Measurements from ENCODE around the gene GGNBP2. TPM values are rescaled to one million over a fixed set of nuclear protein-coding genes. Genes with fewer than 3 reads are reported as not detected.

Gene GGNBP2, protein sequence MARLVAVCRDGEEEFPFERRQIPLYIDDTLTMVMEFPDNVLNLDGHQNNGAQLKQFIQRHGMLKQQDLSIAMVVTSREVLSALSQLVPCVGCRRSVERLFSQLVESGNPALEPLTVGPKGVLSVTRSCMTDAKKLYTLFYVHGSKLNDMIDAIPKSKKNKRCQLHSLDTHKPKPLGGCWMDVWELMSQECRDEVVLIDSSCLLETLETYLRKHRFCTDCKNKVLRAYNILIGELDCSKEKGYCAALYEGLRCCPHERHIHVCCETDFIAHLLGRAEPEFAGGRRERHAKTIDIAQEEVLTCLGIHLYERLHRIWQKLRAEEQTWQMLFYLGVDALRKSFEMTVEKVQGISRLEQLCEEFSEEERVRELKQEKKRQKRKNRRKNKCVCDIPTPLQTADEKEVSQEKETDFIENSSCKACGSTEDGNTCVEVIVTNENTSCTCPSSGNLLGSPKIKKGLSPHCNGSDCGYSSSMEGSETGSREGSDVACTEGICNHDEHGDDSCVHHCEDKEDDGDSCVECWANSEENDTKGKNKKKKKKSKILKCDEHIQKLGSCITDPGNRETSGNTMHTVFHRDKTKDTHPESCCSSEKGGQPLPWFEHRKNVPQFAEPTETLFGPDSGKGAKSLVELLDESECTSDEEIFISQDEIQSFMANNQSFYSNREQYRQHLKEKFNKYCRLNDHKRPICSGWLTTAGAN
- 82.5 and 85.2 TPM in 2 replicates for total RNA-seq

DNA sequence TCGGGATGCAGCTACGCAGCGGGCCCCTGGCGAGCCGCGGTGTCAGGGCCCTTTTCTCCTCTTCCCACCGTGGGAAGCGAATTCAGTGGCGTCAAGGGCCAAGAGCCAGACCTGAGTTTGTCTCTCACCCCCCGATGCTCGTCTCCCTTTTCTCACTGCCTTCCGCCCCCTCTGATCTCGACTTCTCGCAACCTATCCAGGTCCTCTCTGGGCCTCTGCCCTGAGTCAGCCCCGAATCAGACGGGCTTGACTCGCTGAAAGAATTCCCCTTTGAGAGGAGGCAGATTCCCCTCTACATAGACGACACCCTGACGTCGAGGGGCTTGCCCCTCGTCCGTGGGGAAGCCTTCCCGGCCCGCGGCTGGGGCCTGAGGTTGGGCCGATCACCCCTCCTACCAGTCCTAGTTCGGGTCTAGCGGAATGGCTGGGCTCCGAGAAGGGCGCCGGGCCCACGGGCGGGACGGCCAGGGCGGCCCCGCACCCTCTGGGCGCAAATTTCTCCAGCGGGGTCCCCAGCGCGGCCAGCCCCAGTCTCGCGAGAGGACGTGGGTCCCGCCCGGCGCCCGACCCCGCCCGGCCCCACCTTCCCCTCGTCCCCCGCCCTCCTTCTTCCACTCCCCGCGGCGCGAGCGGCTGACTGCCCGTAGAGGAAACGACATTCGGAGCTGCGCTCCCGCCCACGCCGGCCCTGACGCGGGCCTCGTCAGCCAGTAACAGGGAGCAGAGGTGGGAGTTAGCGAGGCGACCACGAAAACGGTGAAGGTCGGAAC, at the start of gene GGNBP2:
TSS of gene GGNBP2 (plus strand) at position 613 of the 770 bp plus-strand sequence. CDS start 806 bp downstream, outside the sequence.

DNA sequence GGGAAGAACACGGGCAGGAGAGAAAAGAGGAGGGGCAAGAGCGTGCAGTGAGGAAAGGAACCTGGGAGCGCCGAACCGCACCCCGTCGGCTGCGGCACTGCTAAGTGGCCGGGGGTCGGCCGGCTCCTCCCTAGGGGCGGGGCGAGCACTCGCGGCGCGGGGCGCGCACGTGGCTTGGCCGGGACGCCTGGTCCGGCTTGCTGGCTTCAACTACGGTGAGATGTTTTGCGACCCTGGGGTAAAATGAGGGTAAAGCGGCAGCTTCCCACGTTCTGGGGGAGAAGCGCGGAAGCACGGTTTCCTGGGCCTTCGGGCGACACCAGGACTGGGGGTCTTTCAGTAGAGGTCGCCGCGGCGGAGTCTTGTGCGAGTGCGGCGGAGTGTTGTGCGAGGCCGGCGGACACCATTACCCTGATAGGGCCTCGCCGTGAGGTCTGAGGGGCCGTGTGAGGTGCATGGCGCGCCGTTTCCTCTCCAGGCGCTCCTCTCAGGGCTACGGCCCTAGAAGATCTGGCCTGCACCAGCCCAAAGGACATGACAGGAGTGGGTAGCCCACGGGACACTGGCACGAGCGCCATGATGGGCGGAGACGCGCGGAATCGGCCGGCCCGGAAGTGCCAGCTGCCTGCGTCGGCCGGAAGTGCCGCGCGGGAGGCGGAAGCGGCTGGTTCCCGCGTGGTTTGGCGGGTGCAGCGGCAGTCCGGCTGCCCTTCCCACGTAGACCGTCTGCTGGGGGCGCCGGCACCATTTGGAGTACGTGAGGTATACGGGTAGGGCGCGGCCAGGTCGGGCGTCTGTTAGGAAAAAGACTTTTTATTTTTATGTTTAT, 9.7 kb upstream of the GGNBP2 start, which contains the start of the genes MYO19 and PIGW:
TSS of gene MYO19 (minus strand) at position 29 of the 829 bp plus-strand sequence. CDS start 2,330 bp downstream, outside the sequence.
TSS of gene PIGW (plus strand) at position 148 of the 829 bp plus-strand sequence. CDS start 2,115 bp downstream, outside the sequence.

DNA sequence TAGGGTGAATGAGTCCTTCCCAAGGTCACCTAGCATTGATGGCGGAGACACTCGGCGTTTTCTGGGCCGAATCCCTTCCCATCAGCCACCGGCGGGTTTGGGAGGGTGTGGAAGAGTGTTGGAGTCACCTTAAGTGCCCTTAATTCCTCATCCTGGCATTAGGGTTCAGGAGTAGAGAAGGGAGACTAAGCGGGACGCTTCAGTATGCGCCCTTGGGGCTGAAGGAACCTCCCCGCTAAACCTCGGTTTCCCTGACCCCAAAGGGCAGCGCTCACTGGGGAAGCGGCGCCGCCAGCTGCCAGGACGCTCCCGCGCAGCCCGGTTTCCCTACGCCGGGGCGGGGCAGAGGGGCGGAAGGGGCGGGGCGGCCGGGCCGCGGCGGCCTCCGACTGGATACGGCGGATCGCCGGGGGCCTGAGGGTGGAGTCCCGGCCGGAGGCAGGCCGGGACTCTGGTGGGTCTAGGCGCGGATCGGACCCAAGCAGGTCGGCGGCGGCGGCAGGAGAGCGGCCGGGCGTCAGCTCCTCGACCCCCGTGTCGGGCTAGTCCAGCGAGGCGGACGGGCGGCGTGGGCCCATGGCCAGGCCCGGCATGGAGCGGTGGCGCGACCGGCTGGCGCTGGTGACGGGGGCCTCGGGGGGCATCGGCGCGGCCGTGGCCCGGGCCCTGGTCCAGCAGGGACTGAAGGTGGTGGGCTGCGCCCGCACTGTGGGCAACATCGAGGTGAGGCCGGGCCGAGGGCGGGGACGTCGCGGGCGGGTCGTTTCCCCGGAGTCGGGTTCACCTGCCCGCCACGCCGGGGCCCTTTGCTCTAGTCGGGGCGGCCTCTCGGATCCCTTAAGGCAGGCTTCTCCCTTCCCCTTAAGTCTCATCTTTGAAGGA, 47.0 kb downstream of the GGNBP2 start, which contains the start of gene DHRS11:
TSS of gene DHRS11 (plus strand) at position 446 of the 882 bp plus-strand sequence. CDS start at position 577, 131 bp downstream.

DNA sequence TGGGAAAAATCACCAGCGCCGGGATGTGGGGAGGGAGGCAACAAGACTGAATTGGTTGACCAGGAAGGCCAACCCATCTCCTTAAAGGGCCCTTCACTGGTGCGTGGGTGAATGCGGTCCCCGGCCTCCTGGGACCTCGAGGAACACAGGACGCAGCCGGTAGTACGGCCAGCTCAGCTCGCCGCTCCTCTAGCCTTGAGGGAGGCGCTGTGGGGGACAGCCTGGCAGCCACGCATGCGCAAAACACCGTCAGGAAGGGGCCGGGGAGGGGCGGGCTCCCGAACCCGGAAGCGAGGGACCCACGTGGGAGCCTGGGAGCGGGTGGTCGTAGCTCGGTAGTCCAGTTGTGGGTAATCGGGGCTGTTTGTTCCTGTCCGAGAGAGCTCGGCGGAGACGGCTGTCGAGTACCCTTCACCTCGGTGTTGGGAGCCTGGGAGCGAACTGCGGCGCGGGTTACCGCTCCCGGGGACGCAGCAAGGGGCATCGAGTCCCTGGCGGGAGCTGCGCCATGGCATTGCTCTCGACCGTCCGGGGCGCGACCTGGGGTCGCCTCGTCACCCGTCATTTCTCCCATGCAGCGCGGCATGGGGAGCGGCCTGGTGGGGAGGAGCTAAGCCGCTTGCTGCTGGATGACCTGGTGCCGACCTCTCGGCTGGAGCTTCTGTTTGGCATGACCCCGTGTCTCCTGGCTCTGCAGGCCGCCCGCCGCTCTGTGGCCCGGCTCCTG, 56.7 kb downstream of the GGNBP2 start, which contains the start of gene MRM1:
TSS of gene MRM1 (plus strand) at position 281 of the 727 bp plus-strand sequence. CDS start at position 509, 228 bp downstream.

Other genes with a start within 250 kb of the GGNBP2 start
- gene TBC1D3G, start 221.0 kb upstream of the GGNBP2 start, total RNA-seq = not detected in 2 replicates
- gene TBC1D3H, start 156.5 kb upstream of the GGNBP2 start, total RNA-seq = not detected in 2 replicates
- 22.2 and 23.5 TPM in 2 replicates for gene ZNHIT3, start 58.2 kb upstream of the GGNBP2 start, total RNA-seq
- 52.2 and 82.6 TPM in 2 replicates for gene MYO19, start 10.1 kb upstream of the GGNBP2 start, total RNA-seq
- gene PIGW, start 9.9 kb upstream of the GGNBP2 start, total RNA-seq = 4.6 and 14.1 TPM in 2 replicates
- gene DHRS11, start 47.0 kb downstream of the GGNBP2 start, total RNA-seq = 10.1 and 10.5 TPM in 2 replicates
- gene MRM1, start 56.7 kb downstream of the GGNBP2 start, total RNA-seq = 6.5 and 8.0 TPM in 2 replicates